ENCODE results near the gene DBN1.

The DBN1 gene

GRCh38 chr5:177459819-177460628 is 13.4 kb downstream of the DBN1 start:
- TF ChIP-seq, protein P1, sequence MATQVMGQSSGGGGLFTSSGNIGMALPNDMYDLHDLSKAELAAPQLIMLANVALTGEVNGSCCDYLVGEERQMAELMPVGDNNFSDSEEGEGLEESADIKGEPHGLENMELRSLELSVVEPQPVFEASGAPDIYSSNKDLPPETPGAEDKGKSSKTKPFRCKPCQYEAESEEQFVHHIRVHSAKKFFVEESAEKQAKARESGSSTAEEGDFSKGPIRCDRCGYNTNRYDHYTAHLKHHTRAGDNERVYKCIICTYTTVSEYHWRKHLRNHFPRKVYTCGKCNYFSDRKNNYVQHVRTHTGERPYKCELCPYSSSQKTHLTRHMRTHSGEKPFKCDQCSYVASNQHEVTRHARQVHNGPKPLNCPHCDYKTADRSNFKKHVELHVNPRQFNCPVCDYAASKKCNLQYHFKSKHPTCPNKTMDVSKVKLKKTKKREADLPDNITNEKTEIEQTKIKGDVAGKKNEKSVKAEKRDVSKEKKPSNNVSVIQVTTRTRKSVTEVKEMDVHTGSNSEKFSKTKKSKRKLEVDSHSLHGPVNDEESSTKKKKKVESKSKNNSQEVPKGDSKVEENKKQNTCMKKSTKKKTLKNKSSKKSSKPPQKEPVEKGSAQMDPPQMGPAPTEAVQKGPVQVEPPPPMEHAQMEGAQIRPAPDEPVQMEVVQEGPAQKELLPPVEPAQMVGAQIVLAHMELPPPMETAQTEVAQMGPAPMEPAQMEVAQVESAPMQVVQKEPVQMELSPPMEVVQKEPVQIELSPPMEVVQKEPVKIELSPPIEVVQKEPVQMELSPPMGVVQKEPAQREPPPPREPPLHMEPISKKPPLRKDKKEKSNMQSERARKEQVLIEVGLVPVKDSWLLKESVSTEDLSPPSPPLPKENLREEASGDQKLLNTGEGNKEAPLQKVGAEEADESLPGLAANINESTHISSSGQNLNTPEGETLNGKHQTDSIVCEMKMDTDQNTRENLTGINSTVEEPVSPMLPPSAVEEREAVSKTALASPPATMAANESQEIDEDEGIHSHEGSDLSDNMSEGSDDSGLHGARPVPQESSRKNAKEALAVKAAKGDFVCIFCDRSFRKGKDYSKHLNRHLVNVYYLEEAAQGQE (IDR thresholded peaks at IDR 0.05; ENCODE audit: insufficient read depth in 1 of 2, low read depth in 2 of 2, low read length in 2 of 2): no peak
- TF ChIP-seq SIN3A (IDR thresholded peaks at IDR 0.05; ENCODE audit: borderline replicate concordance, insufficient read depth, low read length) (no peak), FOXP2 (optimal IDR thresholded peaks at IDR 0.05; ENCODE audit: borderline replicate concordance, extremely low read depth, extremely low read length, insufficient read depth) (no peak), POLR2AphosphoS5 (IDR thresholded peaks at IDR 0.05; ENCODE audit: low read depth, low read length) (peak; percentile 37; the same call in 1 of the 2 replicates)

DNA sequence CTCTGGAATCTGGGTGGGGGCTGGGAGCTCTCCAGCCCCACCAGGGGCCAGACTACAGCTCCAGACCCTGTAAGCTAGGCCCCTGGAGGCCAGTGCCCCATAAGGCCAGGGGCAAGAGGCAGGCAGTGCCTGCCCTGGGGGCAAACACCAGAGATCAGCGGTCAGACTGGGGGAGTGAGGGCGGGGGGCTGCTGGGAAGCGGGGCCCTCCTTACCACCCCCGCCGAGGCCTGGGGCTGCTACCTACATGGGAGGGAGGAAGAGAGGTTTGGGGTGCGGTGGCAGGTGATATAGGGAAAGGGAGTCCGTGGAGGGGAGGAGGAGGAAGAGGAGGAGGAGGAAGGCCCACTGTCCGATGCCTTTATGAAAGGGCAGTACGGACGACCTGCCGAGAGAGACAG is 14.1 kb downstream of the DBN1 start:
- TF ChIP-seq, protein P1 (IDR thresholded peaks at IDR 0.05; ENCODE audit: insufficient read depth in 1 of 2, low read depth in 2 of 2, low read length in 2 of 2): no peak
- TF ChIP-seq FOXP2 (optimal IDR thresholded peaks at IDR 0.05; ENCODE audit: borderline replicate concordance, extremely low read depth, extremely low read length, insufficient read depth): no peak
- TF ChIP-seq TAF1 (IDR thresholded peaks at IDR 0.05; ENCODE audit: borderline replicate concordance, insufficient read depth, low read length): no peak
- TF ChIP-seq SIN3A (IDR thresholded peaks at IDR 0.05; ENCODE audit: borderline replicate concordance, insufficient read depth, low read length): no peak
- TF ChIP-seq POLR2AphosphoS5 (IDR thresholded peaks at IDR 0.05; ENCODE audit: low read depth, low read length): no peak

DNA sequence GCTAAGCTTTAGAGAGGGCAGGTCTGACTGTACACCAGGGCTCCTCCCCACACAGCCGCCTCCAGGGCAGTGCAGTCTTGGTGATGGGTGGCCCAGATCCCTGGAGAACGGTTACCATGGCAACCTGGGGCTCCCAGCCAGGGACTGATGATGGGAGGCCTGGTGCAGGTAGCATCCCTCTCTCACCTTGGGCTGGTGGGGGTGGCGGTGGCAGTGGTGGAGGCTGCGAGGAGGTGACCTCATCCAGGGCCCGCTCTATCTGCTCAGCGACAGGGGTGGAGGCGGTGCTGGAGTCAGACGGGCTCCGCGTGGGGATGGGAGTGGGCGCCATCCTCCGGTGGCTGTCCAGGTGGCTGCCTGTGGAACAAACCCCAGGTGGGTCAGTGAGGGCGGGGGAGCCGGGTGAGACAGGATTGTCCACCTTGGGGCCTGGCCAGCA is 14.5 kb downstream of the DBN1 start:
- TF ChIP-seq TAF1 (IDR thresholded peaks at IDR 0.05; ENCODE audit: borderline replicate concordance, insufficient read depth, low read length) (no peak), POLR2AphosphoS5 (IDR thresholded peaks at IDR 0.05; ENCODE audit: low read depth, low read length) (no peak), SIN3A (IDR thresholded peaks at IDR 0.05; ENCODE audit: borderline replicate concordance, insufficient read depth, low read length) (no peak), FOXP2 (optimal IDR thresholded peaks at IDR 0.05; ENCODE audit: borderline replicate concordance, extremely low read depth, extremely low read length, insufficient read depth) (no peak)
- TF ChIP-seq, protein P1 (IDR thresholded peaks at IDR 0.05; ENCODE audit: insufficient read depth in 1 of 2, low read depth in 2 of 2, low read length in 2 of 2): no peak

- TF ChIP-seq, protein P1 (IDR thresholded peaks at IDR 0.05; ENCODE audit: insufficient read depth in 1 of 2, low read depth in 2 of 2, low read length in 2 of 2): no peak
- TF ChIP-seq POLR2AphosphoS5 (IDR thresholded peaks at IDR 0.05; ENCODE audit: low read depth, low read length) (no peak), TAF1 (IDR thresholded peaks at IDR 0.05; ENCODE audit: borderline replicate concordance, insufficient read depth, low read length) (no peak), SIN3A (IDR thresholded peaks at IDR 0.05; ENCODE audit: borderline replicate concordance, insufficient read depth, low read length) (no peak), FOXP2 (optimal IDR thresholded peaks at IDR 0.05; ENCODE audit: borderline replicate concordance, extremely low read depth, extremely low read length, insufficient read depth) (no peak)
These were observed 15.4 kb downstream of the DBN1 start for GRCh38 chr5:177457852-177458681.
